Peyer's patch (tissue), 4 donors: Measurements from ENCODE around the gene ERVW-1. TPM values are rescaled to one million over a fixed set of nuclear protein-coding genes. Genes with fewer than 3 reads are reported as not detected.
"Not testable (repeated sequence)": the region's sequence is repeated elsewhere in the genome, so short reads cannot be mapped to it uniquely, and the experiment has no call there.

ENCODE experiments used
- DNase-seq, 3 donors: peaks; one replicate each; pipeline ENCODE4 v3.0.0-alpha.2; 2017 to 2019
- H3K27ac ChIP-seq, 4 donors: fragments of 200-600 bp; sonication (generic); one replicate each; pipeline ENCODE4 v1.5.1; 2016 to 2019
- H3K27me3 ChIP-seq, 2 donors: fragments of 200-600 bp; sonication (generic); one replicate each; pipeline ENCODE4 v1.5.1; 2019
- H3K36me3 ChIP-seq, 3 donors: fragments of 200-600 bp; sonication (generic); one replicate each; pipeline ENCODE4 v1.5.1; 2016 to 2019
- H3K4me1 ChIP-seq, 4 donors: fragments of 200-600 bp; sonication (generic); one replicate each; pipeline ENCODE4 v1.5.1; 2016 to 2019
- H3K4me3 ChIP-seq, 4 donors: fragments of 200-600 bp; sonication (generic); 1 replicate in 3 of 4; 2 replicates in 1 of 4; pipeline ENCODE4 v1.5.1; 2016 to 2019; ENCODE audit warnings: mild to moderate bottlenecking in 1 of 4
- H3K9me3 ChIP-seq, 4 donors: fragments of 200-600 bp; sonication (generic); one replicate each; pipeline ENCODE4 v1.5.1; 2016 to 2019; ENCODE audit warnings: mild to moderate bottlenecking in 1 of 4
- POLR2A ChIP-seq, 2 donors: fragments of 450-650 bp; IDR thresholded peaks; one replicate each; pipeline ENCODE4 v1.5.1; 2017; ENCODE audit warnings: antibody characterized with exemption in 2 of 2, mild to moderate bottlenecking in 2 of 2, moderate library complexity in 2 of 2
- total RNA-seq, 4 donors: library from RNA; depleted of rRNA; stranded (reverse); fragments of >200 nt; gene quantifications; one replicate each; pipeline ENCODE4 v1.1.0, GENCODE V29; 2016
- TF ChIP-seq, protein P1 (sequence below), 6 experiments: fragments of 450-650 bp in 4 of 6; fragments of 200-600 bp in 2 of 6; sonication (generic) in 1 of 6; IDR thresholded peaks; one replicate each; pipeline ENCODE4 v1.5.1; 2017 to 2019; ENCODE audit warnings: antibody characterized with exemption in 6 of 6, mild to moderate bottlenecking in 3 of 6, moderate library complexity in 1 of 6

The ERVW-1 gene
- total RNA-seq, 4 donors from 2014 or later: not detected

DNA sequence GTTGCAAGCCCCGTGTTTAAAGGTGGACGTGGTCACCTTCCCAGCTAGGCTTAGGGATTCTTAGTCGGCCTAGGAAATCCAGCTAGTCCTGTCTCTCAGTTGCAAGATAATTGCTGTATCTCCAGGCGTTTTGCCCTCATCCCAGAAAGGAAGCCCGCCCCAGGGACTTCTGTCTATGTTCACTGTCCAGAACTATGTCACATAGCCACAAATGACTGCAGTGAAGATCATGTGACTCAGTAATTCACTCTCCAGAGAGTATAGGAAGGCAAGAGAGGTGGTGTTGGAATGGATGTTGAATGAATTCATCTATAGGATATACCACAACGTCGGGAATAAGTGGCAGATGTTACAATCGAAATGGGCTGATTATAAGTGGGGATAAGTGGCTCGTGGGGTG lies 349 bp upstream of the ERVW-1 start:
- no peak overlapping the region for H3K27ac ChIP-seq
- H3K36me3 ChIP-seq: no peaks in the 10 kb centered on the region
- H3K27me3 ChIP-seq: no peaks in the 10 kb centered on the region
- no peaks in the 10 kb centered on the region for H3K9me3 ChIP-seq
- H3K4me3 ChIP-seq: no peak overlapping the region
- TF ChIP-seq, protein P1, sequence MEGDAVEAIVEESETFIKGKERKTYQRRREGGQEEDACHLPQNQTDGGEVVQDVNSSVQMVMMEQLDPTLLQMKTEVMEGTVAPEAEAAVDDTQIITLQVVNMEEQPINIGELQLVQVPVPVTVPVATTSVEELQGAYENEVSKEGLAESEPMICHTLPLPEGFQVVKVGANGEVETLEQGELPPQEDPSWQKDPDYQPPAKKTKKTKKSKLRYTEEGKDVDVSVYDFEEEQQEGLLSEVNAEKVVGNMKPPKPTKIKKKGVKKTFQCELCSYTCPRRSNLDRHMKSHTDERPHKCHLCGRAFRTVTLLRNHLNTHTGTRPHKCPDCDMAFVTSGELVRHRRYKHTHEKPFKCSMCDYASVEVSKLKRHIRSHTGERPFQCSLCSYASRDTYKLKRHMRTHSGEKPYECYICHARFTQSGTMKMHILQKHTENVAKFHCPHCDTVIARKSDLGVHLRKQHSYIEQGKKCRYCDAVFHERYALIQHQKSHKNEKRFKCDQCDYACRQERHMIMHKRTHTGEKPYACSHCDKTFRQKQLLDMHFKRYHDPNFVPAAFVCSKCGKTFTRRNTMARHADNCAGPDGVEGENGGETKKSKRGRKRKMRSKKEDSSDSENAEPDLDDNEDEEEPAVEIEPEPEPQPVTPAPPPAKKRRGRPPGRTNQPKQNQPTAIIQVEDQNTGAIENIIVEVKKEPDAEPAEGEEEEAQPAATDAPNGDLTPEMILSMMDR (IDR thresholded peaks at IDR 0.05): no peak
- TF ChIP-seq POLR2A (IDR thresholded peaks at IDR 0.05): no peak
- DNase-seq: no peak
- no peaks in the 10 kb centered on the region for H3K4me1 ChIP-seq

DNA sequence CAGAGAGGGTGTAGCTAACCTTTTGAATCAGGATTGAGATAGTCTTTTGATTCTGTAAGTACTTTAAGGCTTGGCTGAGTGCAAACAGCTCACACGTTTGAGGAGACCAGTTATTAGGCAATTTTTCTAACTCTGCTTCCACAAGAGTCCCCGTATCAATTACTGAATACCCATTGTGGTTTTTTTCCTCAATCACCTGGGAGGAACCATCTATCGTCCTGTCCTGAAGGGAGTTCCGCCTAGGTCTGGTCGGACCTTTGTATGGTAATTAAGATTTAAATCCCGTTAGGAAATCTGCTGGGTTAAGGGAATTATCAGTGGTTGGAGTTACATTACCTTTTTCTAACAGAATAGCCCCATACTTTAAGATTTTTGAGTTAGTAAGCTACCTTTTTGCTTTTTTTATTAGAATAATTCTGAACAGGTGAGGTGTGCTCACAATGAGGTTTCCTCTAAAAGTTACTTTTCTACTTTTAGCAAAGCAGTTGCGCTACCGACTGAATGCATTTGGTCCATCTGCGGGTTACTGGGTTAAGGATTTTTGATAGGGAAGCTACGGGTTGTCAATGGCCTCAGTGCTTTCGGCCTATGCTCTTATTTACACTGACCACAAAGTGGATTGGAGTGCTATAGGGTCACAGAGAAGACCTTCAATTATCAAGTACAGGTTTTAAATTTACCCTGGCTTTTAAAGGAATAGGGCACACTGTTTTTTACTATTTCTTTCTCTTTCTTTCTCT lies 1.7 kb downstream of the ERVW-1 start:
- not testable (repeated sequence) for H3K27me3 ChIP-seq, H3K27ac ChIP-seq

DNA sequence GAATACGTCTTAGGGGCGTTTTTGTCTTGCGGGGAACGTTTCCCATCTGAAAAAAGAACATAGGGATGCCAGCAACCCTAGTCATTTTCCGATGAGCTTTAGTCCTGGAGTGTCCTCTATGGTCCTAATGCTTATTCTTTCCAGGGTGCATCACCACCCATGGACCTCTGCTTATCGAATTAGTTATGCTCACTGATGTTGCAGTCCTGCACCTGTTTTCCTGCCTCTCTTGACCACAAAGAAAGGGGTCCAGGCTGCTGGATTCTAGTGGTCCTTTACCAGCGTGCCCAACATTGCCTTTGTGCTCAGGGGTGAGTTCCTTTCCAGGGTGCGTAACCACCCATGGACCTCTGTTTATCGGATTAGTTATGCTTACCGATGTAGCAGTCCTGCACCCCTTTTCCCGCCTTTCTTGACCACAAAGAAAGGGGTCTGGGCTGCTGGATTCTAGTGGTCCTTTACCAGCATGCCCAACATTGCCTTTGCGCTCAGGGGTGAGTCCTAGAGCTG lies 2.4 kb downstream of the ERVW-1 start:
- H3K27ac ChIP-seq, DNase-seq, H3K4me3 ChIP-seq, H3K36me3 ChIP-seq, H3K27me3 ChIP-seq, H3K4me1 ChIP-seq, H3K9me3 ChIP-seq: not testable (repeated sequence)

More for the DNA sequence above, 1.7 kb downstream of the ERVW-1 start:
- not testable (repeated sequence) for H3K9me3 ChIP-seq, H3K4me3 ChIP-seq, H3K4me1 ChIP-seq, H3K36me3 ChIP-seq, DNase-seq

DNA sequence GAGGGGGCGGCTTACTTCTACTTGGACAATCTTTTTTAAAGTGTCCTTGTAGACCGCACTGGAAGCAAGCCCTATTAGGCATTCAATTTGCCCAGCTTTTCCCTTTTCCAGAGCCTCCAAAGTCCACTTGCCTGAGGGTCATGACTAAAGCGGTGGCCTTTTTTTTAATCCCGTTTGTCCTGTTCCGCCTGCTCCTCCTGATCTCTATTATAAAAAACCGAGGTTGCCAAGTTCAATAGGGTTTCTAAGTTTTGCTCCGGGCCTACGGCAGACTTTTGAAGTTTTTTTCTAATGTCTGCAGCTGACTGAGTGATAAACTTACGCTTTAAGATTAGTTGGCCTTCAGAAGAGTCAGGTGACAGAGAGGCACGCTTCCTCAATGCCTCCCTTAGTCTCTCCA lies 3.8 kb downstream of the ERVW-1 start:
- not testable (repeated sequence) for H3K27ac ChIP-seq, H3K27me3 ChIP-seq, H3K4me3 ChIP-seq, DNase-seq, H3K4me1 ChIP-seq, H3K36me3 ChIP-seq, H3K9me3 ChIP-seq

DNA sequence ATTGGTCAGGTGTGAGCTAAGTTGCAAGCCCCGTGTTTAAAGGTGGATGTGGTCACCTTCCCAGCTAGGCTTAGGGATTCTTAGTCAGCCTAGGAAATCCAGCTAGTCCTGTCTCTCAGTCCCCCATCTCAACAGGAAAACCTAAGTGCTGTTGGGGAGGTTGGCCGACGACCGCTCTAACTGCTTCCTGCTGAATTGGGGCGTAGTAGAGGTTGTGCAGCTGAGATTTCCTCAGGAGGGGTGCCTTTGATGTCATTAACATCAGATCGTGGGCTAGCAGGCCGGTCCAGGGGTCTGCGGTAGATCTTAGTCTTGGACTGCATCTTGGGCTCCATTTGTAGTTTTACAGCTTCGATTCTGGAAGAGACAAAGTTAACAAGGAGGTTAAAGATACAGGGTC lies 9.2 kb downstream of the ERVW-1 start:
- not testable (repeated sequence) for H3K27me3 ChIP-seq, H3K4me3 ChIP-seq
- peaks cover 0 to 13% (median 0%) of the 10 kb centered on the region in 3 donors for H3K36me3 ChIP-seq

DNA sequence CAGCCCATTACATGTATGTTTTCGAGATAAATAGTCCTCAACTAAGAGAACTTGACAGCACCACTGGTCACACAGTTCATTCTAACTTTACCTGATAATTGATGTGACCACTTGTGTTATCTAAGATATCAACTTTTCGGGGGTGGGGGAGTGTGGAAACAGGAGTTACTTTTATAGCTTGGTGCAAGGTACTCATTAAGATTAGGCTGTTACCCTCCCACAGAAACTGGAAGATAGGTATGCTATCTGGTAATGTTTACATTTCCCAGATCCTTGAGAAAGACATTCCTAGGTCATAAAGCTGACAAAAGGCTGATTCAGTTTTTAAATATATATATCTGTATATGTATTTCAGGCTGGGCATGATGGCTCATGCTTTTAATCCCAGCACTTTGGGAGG lies 11.1 kb downstream of the ERVW-1 start:
- Histone ChIP-seq H3K4me1 (no peaks in the 10 kb centered on the region), H3K4me3 (no peak overlapping the region), H3K27me3 (no peaks in the 10 kb centered on the region), H3K27ac (no peak overlapping the region), H3K36me3 (peaks cover 0 to 13% (median 0%) of the 10 kb centered on the region in 3 donors), H3K9me3 (no peaks in the 10 kb centered on the region)
- TF ChIP-seq, protein P1 (IDR thresholded peaks at IDR 0.05): no peak
- no peak for TF ChIP-seq POLR2A (IDR thresholded peaks at IDR 0.05)
- no peak for DNase-seq

More for the DNA sequence above, 9.2 kb downstream of the ERVW-1 start:
- not testable (repeated sequence) for H3K27ac ChIP-seq, DNase-seq, H3K9me3 ChIP-seq, H3K4me1 ChIP-seq

DNA sequence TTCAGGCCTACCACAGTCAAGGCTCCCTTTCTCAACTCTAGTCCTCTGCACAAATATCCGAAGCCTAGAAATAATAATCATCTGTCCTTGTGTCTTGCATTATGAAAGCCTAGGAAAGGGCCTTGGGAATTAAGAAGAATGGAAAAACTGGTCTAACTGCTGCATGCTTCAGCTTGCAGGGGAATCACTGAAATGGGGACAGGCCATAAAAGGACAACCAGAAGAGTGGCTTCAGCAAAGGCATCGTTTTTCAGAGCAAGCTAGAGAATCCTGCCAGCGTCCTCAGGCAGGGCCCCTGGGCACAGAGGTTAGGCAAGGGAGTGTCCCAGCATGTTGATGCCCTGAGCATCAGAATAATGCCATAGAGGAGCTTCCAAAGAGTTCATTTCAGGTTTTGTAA lies 13.2 kb downstream of the ERVW-1 start:
- Histone ChIP-seq H3K36me3 (peaks cover 0 to 13% (median 0%) of the 10 kb centered on the region in 3 donors), H3K27me3 (no peaks in the 10 kb centered on the region), H3K4me3 (no peak overlapping the region), H3K9me3 (no peaks in the 10 kb centered on the region), H3K27ac (no peak overlapping the region), H3K4me1 (no peaks in the 10 kb centered on the region)
- no peak for DNase-seq
- TF ChIP-seq, protein P1 (IDR thresholded peaks at IDR 0.05): no peak
- no peak for TF ChIP-seq POLR2A (IDR thresholded peaks at IDR 0.05)

DNA sequence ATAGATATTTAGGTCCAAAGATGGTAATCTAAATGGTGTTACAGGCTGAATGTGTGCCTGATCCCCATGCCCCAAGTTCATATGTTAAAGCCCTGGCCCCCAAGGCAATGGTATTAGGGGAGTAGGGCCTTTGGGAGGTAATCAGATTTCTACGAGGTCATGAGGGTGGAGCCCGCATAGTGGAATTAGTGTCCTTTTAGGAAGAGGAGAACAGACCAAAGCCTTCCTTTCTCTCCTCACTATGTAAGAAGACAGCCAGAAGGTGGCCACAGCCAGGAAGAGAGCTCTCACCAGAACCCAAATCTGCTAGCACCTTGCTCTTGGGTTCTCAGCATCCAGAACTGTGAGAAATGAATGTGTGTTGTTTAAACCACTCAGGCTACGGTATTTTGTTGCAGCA lies 15.2 kb downstream of the ERVW-1 start:
- TF ChIP-seq POLR2A (IDR thresholded peaks at IDR 0.05): no peak
- TF ChIP-seq, protein P1 (IDR thresholded peaks at IDR 0.05): no peak
- Histone ChIP-seq H3K4me1 (no peaks in the 10 kb centered on the region), H3K36me3 (peaks cover 0 to 20% (median 0%) of the 10 kb centered on the region in 3 donors), H3K27ac (no peak overlapping the region), H3K4me3 (no peak overlapping the region), H3K27me3 (no peaks in the 10 kb centered on the region), H3K9me3 (no peaks in the 10 kb centered on the region)
- no peak for DNase-seq
